ENCODE measurements around the gene SLC66A1.

The SLC66A1 gene

DNA sequence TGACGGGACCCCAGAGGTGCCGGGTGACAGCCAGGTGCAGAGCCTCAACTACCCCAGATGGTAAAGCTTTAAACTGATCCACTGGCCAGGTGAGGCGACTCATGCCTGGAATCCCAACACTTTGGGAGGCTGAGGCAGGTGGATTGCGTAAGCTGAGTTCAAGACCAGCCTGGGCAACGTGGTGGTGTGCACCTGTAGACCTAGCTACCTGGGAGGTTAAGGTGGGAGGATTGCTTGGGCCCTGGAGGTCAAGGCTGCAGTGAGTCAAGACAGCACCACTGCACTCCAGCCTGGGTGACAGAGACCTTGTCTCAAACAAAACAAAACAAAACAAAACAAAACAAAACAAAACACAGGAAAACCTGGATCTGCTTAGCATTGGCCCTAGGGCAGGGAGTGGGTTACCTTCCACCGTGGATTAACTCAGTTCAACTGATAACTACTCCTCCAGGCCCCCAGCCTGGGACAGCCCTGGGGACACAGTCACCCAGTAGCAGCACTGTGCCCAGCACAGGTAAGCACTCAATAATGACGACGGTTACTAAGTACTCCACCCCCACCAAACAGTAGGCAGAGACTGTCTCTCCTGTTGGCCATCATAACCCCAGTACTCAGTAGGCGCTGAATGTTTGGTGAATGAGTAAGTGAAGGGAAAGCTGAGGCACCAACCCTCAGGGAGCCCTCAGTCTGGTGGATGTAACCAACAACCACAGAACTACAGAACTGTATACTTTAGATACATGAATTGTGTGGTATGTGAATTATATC, 21.6 kb downstream of the SLC66A1 start:
- Histone ChIP-seq H3K27me3 (ENCODE audit: insufficient read depth, poor library complexity, severe bottlenecking) (no peaks in the 10 kb centered on the region), H3K4me1 (ENCODE audit: insufficient read depth, poor library complexity, severe bottlenecking) (no peaks in the 10 kb centered on the region), H3K9me3 (ENCODE audit: severe bottlenecking) (no peaks in the 10 kb centered on the region), H3K27ac (ENCODE audit: poor library complexity, severe bottlenecking) (no peak overlapping the region), H3K36me3 (ENCODE audit: low read depth) (no peaks in the 10 kb centered on the region), H3K4me3 (ENCODE audit: severe bottlenecking) (no peak overlapping the region)
- TF ChIP-seq, protein P1, sequence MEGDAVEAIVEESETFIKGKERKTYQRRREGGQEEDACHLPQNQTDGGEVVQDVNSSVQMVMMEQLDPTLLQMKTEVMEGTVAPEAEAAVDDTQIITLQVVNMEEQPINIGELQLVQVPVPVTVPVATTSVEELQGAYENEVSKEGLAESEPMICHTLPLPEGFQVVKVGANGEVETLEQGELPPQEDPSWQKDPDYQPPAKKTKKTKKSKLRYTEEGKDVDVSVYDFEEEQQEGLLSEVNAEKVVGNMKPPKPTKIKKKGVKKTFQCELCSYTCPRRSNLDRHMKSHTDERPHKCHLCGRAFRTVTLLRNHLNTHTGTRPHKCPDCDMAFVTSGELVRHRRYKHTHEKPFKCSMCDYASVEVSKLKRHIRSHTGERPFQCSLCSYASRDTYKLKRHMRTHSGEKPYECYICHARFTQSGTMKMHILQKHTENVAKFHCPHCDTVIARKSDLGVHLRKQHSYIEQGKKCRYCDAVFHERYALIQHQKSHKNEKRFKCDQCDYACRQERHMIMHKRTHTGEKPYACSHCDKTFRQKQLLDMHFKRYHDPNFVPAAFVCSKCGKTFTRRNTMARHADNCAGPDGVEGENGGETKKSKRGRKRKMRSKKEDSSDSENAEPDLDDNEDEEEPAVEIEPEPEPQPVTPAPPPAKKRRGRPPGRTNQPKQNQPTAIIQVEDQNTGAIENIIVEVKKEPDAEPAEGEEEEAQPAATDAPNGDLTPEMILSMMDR (IDR thresholded peaks at IDR 0.05; ENCODE audit: poor library complexity, severe bottlenecking): no peak
- DNase-seq (ENCODE audit: low spot score) (no peak), ATAC-seq (ENCODE audit: low read depth) (no peak)

DNA sequence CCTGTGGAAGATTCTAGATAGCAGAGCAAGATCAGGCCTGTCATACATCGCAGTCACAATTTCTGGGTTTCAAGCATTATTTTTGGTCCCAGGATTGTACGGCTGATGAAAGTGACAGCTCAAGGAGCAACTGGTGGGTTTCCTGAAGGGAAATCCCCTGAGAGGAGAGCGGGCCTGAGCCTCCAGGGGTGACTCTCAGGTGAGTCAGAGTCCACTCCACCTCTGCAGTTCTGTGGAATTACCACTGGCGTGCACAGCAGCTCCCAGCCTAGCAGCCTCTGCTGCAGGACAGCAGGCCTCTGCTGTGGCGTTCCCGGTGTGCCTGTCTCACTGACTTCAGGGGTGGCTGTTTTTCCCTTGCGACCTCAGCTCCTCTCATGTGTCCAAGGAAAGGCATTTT, 24.4 kb downstream of the SLC66A1 start:
- H3K27ac ChIP-seq (ENCODE audit: poor library complexity, severe bottlenecking): peak overlapping the region; percentile 9
- H3K9me3 ChIP-seq (ENCODE audit: severe bottlenecking): no peaks in the 10 kb centered on the region
- DNase-seq (ENCODE audit: low spot score) (no peak), ATAC-seq (ENCODE audit: low read depth) (peak; percentile 71)
- no peaks in the 10 kb centered on the region for H3K4me1 ChIP-seq (ENCODE audit: insufficient read depth, poor library complexity, severe bottlenecking)
- H3K36me3 ChIP-seq (ENCODE audit: low read depth): peaks cover 9% of the 10 kb centered on the region
- TF ChIP-seq, protein P1 (IDR thresholded peaks at IDR 0.05; ENCODE audit: poor library complexity, severe bottlenecking): no peak
- H3K4me3 ChIP-seq (ENCODE audit: severe bottlenecking): no peak overlapping the region
- H3K27me3 ChIP-seq (ENCODE audit: insufficient read depth, poor library complexity, severe bottlenecking): no peaks in the 10 kb centered on the region

DNA sequence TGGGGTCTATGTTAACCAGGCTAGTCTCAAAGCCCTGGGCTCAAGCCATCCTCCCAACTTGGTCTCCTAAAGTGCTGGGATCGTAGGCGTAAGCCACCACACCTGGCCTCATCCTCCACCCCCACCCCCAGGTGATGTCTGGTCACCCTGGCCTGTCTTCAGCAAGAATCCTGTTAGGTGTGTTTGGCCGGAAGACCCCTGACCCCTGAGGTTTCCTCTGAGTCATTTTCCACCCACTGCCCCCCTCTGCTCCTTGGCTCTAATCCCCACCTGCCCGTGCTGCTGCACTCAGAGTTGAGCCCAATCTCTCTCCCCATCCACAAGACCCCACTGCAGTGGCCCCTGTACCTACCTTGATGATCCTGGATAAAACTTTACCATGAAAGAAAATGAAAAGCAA, 25.2 kb downstream of the SLC66A1 start:
- H3K4me1 ChIP-seq (ENCODE audit: insufficient read depth, poor library complexity, severe bottlenecking): no peaks in the 10 kb centered on the region
- no peak for ATAC-seq (ENCODE audit: low read depth)
- H3K4me3 ChIP-seq (ENCODE audit: severe bottlenecking): no peak overlapping the region
- peaks cover 9% of the 10 kb centered on the region for H3K36me3 ChIP-seq (ENCODE audit: low read depth)
- no peaks in the 10 kb centered on the region for H3K9me3 ChIP-seq (ENCODE audit: severe bottlenecking)
- TF ChIP-seq, protein P1 (IDR thresholded peaks at IDR 0.05; ENCODE audit: poor library complexity, severe bottlenecking): no peak
- H3K27me3 ChIP-seq (ENCODE audit: insufficient read depth, poor library complexity, severe bottlenecking): no peaks in the 10 kb centered on the region
- peak overlapping the region; percentile 9 for H3K27ac ChIP-seq (ENCODE audit: poor library complexity, severe bottlenecking)
- no peak for DNase-seq (ENCODE audit: low spot score)

DNA sequence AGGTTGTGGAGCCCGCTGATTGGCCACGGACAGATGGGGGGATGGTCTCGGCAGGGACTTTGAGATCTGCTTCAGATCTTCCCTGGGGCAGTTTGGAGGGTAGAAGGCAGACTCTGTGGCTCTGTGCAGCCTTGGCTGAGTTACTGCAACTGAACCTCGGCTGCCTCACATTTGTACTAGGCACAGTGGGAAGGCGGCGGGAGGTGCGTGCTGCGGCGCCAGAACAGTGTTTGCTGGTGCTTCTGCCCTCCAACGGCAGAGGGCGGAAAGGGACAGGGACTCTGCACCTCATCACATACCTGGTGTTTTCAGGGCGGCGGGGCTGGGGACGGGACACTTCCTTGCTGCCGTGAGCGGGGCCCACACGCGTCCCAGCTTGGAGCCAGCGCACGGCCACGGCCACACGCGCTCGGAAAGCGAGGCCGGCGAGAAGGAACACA, 26.2 kb downstream of the SLC66A1 start:
- Histone ChIP-seq H3K36me3 (ENCODE audit: low read depth) (peaks cover 13% of the 10 kb centered on the region), H3K4me1 (ENCODE audit: insufficient read depth, poor library complexity, severe bottlenecking) (no peaks in the 10 kb centered on the region), H3K27me3 (ENCODE audit: insufficient read depth, poor library complexity, severe bottlenecking) (no peaks in the 10 kb centered on the region), H3K4me3 (ENCODE audit: severe bottlenecking) (no peak overlapping the region), H3K27ac (ENCODE audit: poor library complexity, severe bottlenecking) (no peak overlapping the region), H3K9me3 (ENCODE audit: severe bottlenecking) (no peaks in the 10 kb centered on the region)
- no peak for DNase-seq (ENCODE audit: low spot score)
- ATAC-seq (ENCODE audit: low read depth): no peak
- TF ChIP-seq, protein P1 (IDR thresholded peaks at IDR 0.05; ENCODE audit: poor library complexity, severe bottlenecking): peak; percentile 25

DNA sequence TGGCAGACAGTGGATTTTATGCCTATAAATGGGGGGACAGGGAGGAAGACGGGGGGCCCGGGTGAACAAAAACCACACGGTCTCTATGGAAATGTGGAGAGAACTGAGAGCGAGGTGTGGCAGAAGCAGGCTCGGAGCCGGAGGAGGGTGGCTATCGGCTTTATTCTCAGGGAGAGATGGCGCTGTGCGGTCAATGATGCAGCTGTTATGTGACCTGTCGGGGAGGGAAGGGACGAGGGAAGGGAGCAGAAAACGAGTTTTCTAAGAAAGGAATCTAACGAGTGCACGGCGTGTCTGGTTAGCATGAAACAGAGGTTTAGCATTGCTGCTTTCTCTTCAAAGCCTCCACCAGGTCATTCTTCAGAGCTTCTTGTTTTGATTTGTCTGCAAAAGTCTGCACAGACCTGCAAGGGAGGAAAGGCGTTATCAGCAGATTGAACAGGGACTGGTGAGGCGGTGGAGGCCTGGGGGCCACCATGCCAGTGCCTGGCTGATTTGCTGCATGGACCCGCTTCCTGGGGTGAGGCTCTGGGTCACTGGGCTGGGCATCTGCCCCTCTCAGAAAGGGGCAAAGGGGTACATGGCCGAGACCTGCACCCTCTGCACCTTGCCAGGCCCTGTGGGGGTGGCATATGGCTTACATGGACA, 27.2 kb downstream of the SLC66A1 start:
- Histone ChIP-seq H3K4me1 (ENCODE audit: insufficient read depth, poor library complexity, severe bottlenecking) (no peaks in the 10 kb centered on the region), H3K27me3 (ENCODE audit: insufficient read depth, poor library complexity, severe bottlenecking) (no peaks in the 10 kb centered on the region), H3K9me3 (ENCODE audit: severe bottlenecking) (no peaks in the 10 kb centered on the region), H3K36me3 (ENCODE audit: low read depth) (peaks cover 19% of the 10 kb centered on the region), H3K4me3 (ENCODE audit: severe bottlenecking) (no peak overlapping the region), H3K27ac (ENCODE audit: poor library complexity, severe bottlenecking) (no peak overlapping the region)
- DNase-seq (ENCODE audit: low spot score): no peak
- no peak for ATAC-seq (ENCODE audit: low read depth)
- TF ChIP-seq, protein P1 (IDR thresholded peaks at IDR 0.05; ENCODE audit: poor library complexity, severe bottlenecking): no peak

All from RWPE2 (cell line).